HEK293T (cell line): ENCODE measurements around the gene PDE5A.
A peak's percentile ranks its signal among the peaks of the same experiment; 100 is the strongest.

Experiments used
- CTCF ChIA-PET: fragments of 350-600 bp; formaldehyde crosslinking; extraction: SDS; loops from one replicate; lab custom pipeline; 2021; ENCODE audit warnings: antibody characterized with exemption, inconsistent platforms; lab: Yijun Ruan, JAX
- POLR2A ChIA-PET: fragments of 350-600 bp; formaldehyde crosslinking; extraction: SDS; loops from one replicate; lab custom pipeline; 2020; ENCODE audit warnings: antibody characterized with exemption, inconsistent platforms; lab: Yijun Ruan, JAX
- DNase-seq: peaks from one replicate; pipeline ENCODE4 v3.0.0; 2012; ENCODE audit warnings: mixed read lengths; ENCODE audit errors: extremely low spot score
- ARNT ChIP-seq: fragments of 450-650 bp; IDR thresholded peaks from 2 replicates; pipeline ENCODE4 v1.6.1; 2017; ENCODE audit warnings: mild to moderate bottlenecking
- BHLHE40 ChIP-seq: fragments of 450-650 bp; IDR thresholded peaks from 2 replicates; pipeline ENCODE4 v1.6.1; 2016; ENCODE audit warnings: mild to moderate bottlenecking, moderate library complexity, borderline replicate concordance
- CTBP1 ChIP-seq: fragments of 450-650 bp; IDR thresholded peaks from 2 replicates; pipeline ENCODE4 v1.6.1; 2016; ENCODE audit warnings: borderline replicate concordance
- ELF4 ChIP-seq: fragments of 450-650 bp; IDR thresholded peaks from 2 replicates; pipeline ENCODE4 v1.6.1; 2017; ENCODE audit warnings: antibody characterized with exemption
- FOXA1 ChIP-seq: fragments of 450-650 bp; IDR thresholded peaks from 2 replicates; pipeline ENCODE4 v1.6.1; 2016; ENCODE audit warnings: mild to moderate bottlenecking
- FOXK2 ChIP-seq: fragments of 450-650 bp; IDR thresholded peaks from 2 replicates; pipeline ENCODE4 v1.6.1; 2016; ENCODE audit warnings: mild to moderate bottlenecking
- FOXM1 ChIP-seq: fragments of 450-650 bp; IDR thresholded peaks from 2 replicates; pipeline ENCODE4 v1.6.1; 2017; ENCODE audit warnings: mild to moderate bottlenecking, borderline replicate concordance
- HDGF ChIP-seq: fragments of 450-650 bp; IDR thresholded peaks from 2 replicates; pipeline ENCODE4 v1.6.1; 2017; ENCODE audit warnings: antibody characterized with exemption, borderline replicate concordance
- L3MBTL2 ChIP-seq: fragments of 450-650 bp; conservative IDR thresholded peaks from 2 replicates; pipeline ENCODE4 v1.6.1; 2016; ENCODE audit warnings: mild to moderate bottlenecking
- LEF1 ChIP-seq: fragments of 450-650 bp; IDR thresholded peaks from 2 replicates; pipeline ENCODE4 v1.6.1; 2017; ENCODE audit warnings: mild to moderate bottlenecking, borderline replicate concordance
- NFRKB ChIP-seq: fragments of 450-650 bp; IDR thresholded peaks from 2 replicates; pipeline ENCODE4 v1.6.1; 2016; ENCODE audit warnings: mild to moderate bottlenecking, moderate library complexity
- SP1 ChIP-seq: fragments of 450-650 bp; IDR thresholded peaks from 2 replicates; pipeline ENCODE4 v1.6.1; 2017
- SUZ12 ChIP-seq: fragments of 450-650 bp; IDR thresholded peaks from 2 replicates; pipeline ENCODE4 v1.6.1; 2016; ENCODE audit warnings: mild to moderate bottlenecking
- TARDBP ChIP-seq: fragments of 450-650 bp; IDR thresholded peaks from 2 replicates; pipeline ENCODE4 v1.6.1; 2016
- ZNF384 ChIP-seq: fragments of 450-650 bp; IDR thresholded peaks from 2 replicates; pipeline ENCODE4 v1.6.1; 2016
- TF ChIP-seq, protein P1 (sequence below): fragments of 450-650 bp; IDR thresholded peaks from 2 replicates; pipeline ENCODE4 v1.6.1; 2016

Gene PDE5A

DNA sequence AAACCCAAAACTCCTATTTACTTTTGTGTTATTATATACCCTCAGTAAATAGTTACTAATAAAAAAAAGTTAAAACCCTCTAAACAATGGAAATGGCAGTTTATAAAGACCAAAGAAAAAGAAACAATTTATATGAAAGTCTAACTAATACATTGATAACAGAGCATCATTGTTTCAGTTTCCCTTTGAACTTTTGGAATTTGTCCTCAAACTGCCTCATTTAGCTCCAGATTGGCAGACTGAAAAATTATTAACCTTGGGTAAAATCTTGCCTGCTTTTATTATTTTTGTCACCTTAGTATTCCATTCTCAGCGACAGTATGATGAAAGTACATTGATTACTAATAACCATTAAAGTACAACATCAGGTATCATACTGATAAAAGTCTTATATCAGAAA lies 124.0 kb downstream of the PDE5A start:
- TF ChIP-seq TARDBP (no peak), NFRKB (no peak), L3MBTL2 (no peak), SUZ12 (no peak), SP1 (no peak), HDGF (no peak), FOXA1 (no peak), ZNF384 (no peak), ELF4 (no peak), BHLHE40 (no peak), LEF1 (no peak), CTBP1 (no peak), FOXM1 (no peak)
- TF ChIP-seq, protein P1, sequence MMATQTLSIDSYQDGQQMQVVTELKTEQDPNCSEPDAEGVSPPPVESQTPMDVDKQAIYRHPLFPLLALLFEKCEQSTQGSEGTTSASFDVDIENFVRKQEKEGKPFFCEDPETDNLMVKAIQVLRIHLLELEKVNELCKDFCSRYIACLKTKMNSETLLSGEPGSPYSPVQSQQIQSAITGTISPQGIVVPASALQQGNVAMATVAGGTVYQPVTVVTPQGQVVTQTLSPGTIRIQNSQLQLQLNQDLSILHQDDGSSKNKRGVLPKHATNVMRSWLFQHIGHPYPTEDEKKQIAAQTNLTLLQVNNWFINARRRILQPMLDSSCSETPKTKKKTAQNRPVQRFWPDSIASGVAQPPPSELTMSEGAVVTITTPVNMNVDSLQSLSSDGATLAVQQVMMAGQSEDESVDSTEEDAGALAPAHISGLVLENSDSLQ, result no peak
- no peak for DNase-seq
- ChIA-PET POLR2A (no interaction called here), CTCF (no interaction called here)

- no peak for DNase-seq
- POLR2A ChIA-PET, result no interaction called here
- CTCF ChIA-PET, result no interaction called here
- TF ChIP-seq ZNF384 (no peak), FOXM1 (no peak), FOXA1 (no peak), L3MBTL2 (no peak), ARNT (no peak), ELF4 (no peak), CTBP1 (no peak), TARDBP (no peak), FOXK2 (no peak), SP1 (no peak), BHLHE40 (no peak), HDGF (no peak), LEF1 (no peak), SUZ12 (no peak), NFRKB (no peak)
- TF ChIP-seq, protein P1, result no peak
Observed at GRCh38 chr4:119501740-119502139, 126.9 kb downstream of the PDE5A start.

DNA sequence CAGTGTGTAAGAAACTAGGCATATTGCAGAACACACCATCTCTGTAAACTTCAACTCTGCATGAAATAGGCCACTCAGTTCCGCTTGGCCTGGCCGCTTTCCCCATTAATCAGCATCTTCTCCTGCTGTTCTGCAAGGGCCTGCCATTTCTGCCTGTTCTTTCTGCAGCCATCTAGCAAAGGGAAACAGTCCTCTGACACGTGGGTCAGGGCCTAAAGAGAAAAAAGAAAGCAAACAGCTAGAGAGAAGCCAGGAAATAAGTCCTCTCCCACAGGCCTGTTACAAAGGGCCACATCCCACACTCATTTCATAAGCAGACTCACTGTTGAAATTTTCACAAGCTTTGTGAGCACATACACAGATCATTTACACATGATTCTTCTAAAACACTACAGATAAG lies 130.1 kb downstream of the PDE5A start:
- TF ChIP-seq LEF1 (no peak), HDGF (no peak), ZNF384 (no peak), CTBP1 (no peak), L3MBTL2 (no peak), ARNT (no peak), ELF4 (no peak), BHLHE40 (no peak), FOXA1 (no peak), SUZ12 (no peak), SP1 (no peak)
- ChIA-PET POLR2A (no interaction called here), CTCF (no interaction called here)
- DNase-seq, result no peak

DNA sequence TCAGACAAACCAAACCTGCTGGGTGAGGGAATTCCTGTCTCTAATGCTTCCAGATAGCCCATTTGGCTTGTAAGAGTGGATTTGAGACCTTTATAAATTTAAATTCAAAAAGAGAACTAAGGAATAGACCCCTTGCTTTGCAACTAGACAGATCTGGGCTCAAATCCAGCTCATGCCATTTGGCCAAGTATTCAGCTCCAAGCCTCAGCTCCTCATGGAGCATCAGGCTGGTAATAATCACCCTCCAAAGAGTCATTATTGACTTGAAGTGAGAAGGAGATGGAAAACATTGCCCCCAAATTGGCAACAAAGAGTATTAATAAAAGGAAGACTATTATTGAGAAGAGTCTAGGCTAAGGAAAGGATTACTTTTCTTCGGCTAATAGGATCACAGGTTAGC lies 134.7 kb downstream of the PDE5A start:
- POLR2A ChIA-PET, result no interaction called here
- no peak for TF ChIP-seq SUZ12
- no peak for TF ChIP-seq LEF1
- CTCF ChIA-PET, result no interaction called here
- no peak for DNase-seq

- POLR2A ChIA-PET, result no interaction called here
- CTCF ChIA-PET, result no interaction called here
- no peak for DNase-seq
- TF ChIP-seq TARDBP, result no peak
- TF ChIP-seq ZNF384, result no peak
- no peak for TF ChIP-seq LEF1
- no peak for TF ChIP-seq SUZ12
- TF ChIP-seq HDGF, result no peak
- no peak for TF ChIP-seq CTBP1
Observed at GRCh38 chr4:119493419-119493818, 135.2 kb downstream of the PDE5A start.

DNA sequence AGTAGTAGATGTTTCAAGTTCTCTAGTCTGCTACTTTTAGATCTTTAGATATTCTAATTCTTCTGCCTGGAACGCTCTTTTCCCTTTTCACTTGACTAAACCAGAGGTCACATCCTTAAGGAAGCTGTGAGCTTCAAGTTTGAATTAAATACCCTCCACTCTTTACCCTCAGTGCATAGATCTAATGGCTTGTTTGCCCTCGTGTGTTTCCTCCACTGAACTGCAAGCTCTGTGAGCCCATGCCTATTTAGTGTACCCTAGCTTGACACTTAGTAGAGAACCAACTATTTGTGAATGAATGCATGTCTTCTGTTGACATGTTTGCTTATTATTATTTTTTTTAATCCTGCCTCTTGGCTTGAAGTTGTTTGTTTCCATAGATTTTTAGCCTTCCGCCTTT lies 138.3 kb downstream of the PDE5A start:
- no peak for TF ChIP-seq NFRKB
- TF ChIP-seq FOXM1, result no peak
- TF ChIP-seq CTBP1, result no peak
- no peak for TF ChIP-seq ELF4
- TF ChIP-seq HDGF, result no peak
- no peak for TF ChIP-seq FOXA1
- TF ChIP-seq TARDBP, result no peak
- no peak for TF ChIP-seq BHLHE40
- TF ChIP-seq, protein P1, result no peak
- no peak for TF ChIP-seq ARNT
- no peak for TF ChIP-seq ZNF384
- no peak for TF ChIP-seq LEF1
- no peak for TF ChIP-seq L3MBTL2
- no peak for TF ChIP-seq SP1
- TF ChIP-seq SUZ12, result no peak
- TF ChIP-seq FOXK2, result no peak
- DNase-seq, result peak; percentile 16
- CTCF ChIA-PET, result interaction anchor here (0.7 kb wide), 3 partner anchors 61 to 786 kb away, joined by 3 read pairs; no protein-coding TSS in a partner anchor
- POLR2A ChIA-PET, result no interaction called here

DNA sequence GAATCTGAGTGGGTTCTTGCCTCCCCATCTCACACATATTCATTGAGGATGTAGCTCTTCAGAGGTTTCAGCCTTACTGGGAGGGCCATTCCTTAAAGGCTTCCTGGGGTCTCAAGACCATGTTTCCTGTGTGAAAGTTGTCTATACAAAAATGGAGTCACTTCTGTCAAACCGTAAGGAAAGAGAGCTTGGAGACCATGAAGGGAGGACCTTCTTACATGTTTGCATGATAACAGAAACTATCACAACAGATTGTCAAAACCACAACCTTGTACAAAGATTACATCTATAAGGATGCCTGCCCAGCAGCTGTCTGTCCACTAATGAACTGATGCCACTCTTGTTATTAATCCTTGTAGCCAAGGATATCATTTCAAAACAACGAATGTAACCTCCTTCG lies 139.3 kb downstream of the PDE5A start:
- no peak for DNase-seq
- ChIA-PET CTCF (no interaction called here), POLR2A (no interaction called here)
- no peak for TF ChIP-seq SP1
- no peak for TF ChIP-seq BHLHE40
- TF ChIP-seq CTBP1, result no peak
- no peak for TF ChIP-seq ZNF384
